Karpas-422 (cell line): Measurements from ENCODE around the gene CENPP. TPM values are rescaled to one million over a fixed set of nuclear protein-coding genes. Genes with fewer than 3 reads are reported as not detected.

Experiments
- DNase-seq: peaks from one replicate; pipeline ENCODE4 v3.0.0-alpha.2; 2015
- H2AFZ ChIP-seq: fragments of 200-600 bp; sonication (generic); 2 replicates; pipeline ENCODE4 v1.6.1; 2014; ENCODE audit warnings: antibody characterized with exemption, low read length, mixed read lengths
- H3K27ac ChIP-seq: fragments of 200-600 bp; sonication (generic); 2 replicates; pipeline ENCODE4 v1.5.1; 2014; ENCODE audit warnings: mild to moderate bottlenecking, low read length, moderate library complexity
- H3K27me3 ChIP-seq: fragments of 200-600 bp; sonication (generic); 2 replicates; pipeline ENCODE4 v1.6.1; 2014; ENCODE audit warnings: low read length, mixed read lengths
- H3K36me3 ChIP-seq: fragments of 200-600 bp; sonication (generic); 2 replicates; pipeline ENCODE4 v1.6.1; 2014; ENCODE audit warnings: low read length, mixed read lengths; ENCODE audit not compliant: insufficient read depth
- H3K4me1 ChIP-seq: fragments of 200-600 bp; sonication (generic); 2 replicates; pipeline ENCODE4 v1.6.1; 2014; ENCODE audit warnings: mild to moderate bottlenecking, low read length, mixed read lengths
- H3K4me2 ChIP-seq: fragments of 200-600 bp; sonication (generic); 2 replicates; pipeline ENCODE4 v1.6.1; 2014; ENCODE audit warnings: low read length, low read depth, mild to moderate bottlenecking; ENCODE audit not compliant: poor library complexity, severe bottlenecking
- H3K4me3 ChIP-seq: fragments of 200-600 bp; sonication (generic); 2 replicates; pipeline ENCODE4 v1.5.1; 2014; ENCODE audit warnings: mild to moderate bottlenecking, antibody characterized with exemption, low read length, mixed read lengths
- H3K79me2 ChIP-seq: fragments of 200-600 bp; sonication (generic); 2 replicates; pipeline ENCODE4 v1.6.1; 2014; ENCODE audit warnings: mild to moderate bottlenecking, low read length, mixed read lengths
- H3K9ac ChIP-seq: fragments of 200-600 bp; sonication (generic); 2 replicates; pipeline ENCODE4 v1.6.0; 2014; ENCODE audit warnings: low read length
- H3K9me2 ChIP-seq: fragments of 200-600 bp; sonication (generic), shearing (Covaris generic); replicated peaks from 2 replicates; pipeline ENCODE4 v1.6.0; 2014; ENCODE audit warnings: mild to moderate bottlenecking, low read length, moderate library complexity; ENCODE audit not compliant: insufficient read depth
- H3K9me3 ChIP-seq: fragments of 300-700, 200-600 bp; sonication (generic); 2 replicates; pipeline ENCODE4 v1.6.1; 2014; ENCODE audit warnings: low read length, mixed read lengths
- H4K20me1 ChIP-seq: fragments of 200-600 bp; sonication (generic); 2 replicates; pipeline ENCODE4 v1.6.1; 2014; ENCODE audit warnings: mild to moderate bottlenecking, antibody characterized with exemption, low read length, low read depth; ENCODE audit not compliant: insufficient read depth
- total RNA-seq: library from RNA; depleted of rRNA; stranded (reverse); fragments of >200 nt; shearing (Covaris generic); gene quantifications from 2 replicates; pipeline ENCODE4 v1.2.3, GENCODE V29; 2014; ENCODE audit warnings: low replicate concordance

The CENPP gene
- total RNA-seq, 1 experiment from 2014 or later = 12.6 TPM

DNA sequence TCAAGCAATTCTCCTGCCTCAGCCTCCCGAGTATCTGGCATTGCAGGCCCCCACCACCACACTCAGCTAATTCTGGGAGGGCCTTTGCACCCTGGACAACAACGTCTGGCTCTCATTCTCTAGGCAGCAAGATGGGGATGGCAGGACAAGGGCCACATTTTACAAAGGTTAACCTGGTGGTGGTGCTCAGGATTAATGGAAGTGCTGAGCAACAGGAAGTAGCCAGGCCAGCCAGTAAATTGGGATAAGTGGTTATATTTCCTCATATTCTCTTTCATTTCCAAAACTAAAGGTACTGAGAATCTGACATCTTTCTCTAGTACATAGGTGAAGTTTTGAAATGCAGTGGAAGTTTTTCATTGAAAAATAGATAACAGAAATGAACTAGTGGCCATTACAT, 181.3 kb downstream of the CENPP start:
- Histone ChIP-seq H3K9me3 (no peaks in the 10 kb centered on the region), H3K79me2 (no peaks in the 10 kb centered on the region), H3K27me3 (no peaks in the 10 kb centered on the region), H2AFZ (no peak overlapping the region), H3K4me1 (peaks cover 17% of the 10 kb centered on the region), H3K4me3 (no peak overlapping the region), H4K20me1 (no peaks in the 10 kb centered on the region), H3K4me2 (no peak overlapping the region), H3K9ac (no peak overlapping the region), H3K36me3 (no peaks in the 10 kb centered on the region), H3K9me2 (no peaks in the 10 kb centered on the region), H3K27ac (no peak overlapping the region)
- DNase-seq = no peak

DNA sequence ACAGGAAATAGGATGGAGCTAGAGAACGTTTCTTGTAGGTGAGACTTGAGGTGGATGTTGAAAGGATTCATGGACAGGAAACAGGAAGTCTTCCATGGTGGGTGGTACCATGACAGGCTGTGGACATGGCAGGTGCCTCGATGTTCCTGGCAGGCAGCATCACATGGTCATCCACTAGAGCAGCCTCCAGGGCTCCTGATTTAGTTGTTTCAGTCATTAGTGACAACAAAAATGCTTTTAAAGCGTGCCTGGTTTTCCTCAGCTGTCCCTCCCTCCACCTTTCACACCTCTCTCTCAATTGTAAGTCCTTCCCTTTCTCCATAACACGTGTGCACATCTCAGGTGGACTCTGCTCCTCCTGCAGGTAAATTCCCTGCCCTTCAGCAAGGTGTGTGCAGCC, 181.7 kb downstream of the CENPP start:
- no peaks in the 10 kb centered on the region for H3K9me2 ChIP-seq
- no peak overlapping the region for H3K4me2 ChIP-seq
- no peaks in the 10 kb centered on the region for H3K79me2 ChIP-seq
- H3K27me3 ChIP-seq = no peaks in the 10 kb centered on the region
- H4K20me1 ChIP-seq = no peaks in the 10 kb centered on the region
- H3K9me3 ChIP-seq = no peaks in the 10 kb centered on the region
- peaks cover 17% of the 10 kb centered on the region for H3K4me1 ChIP-seq
- no peak for DNase-seq
- no peaks in the 10 kb centered on the region for H3K36me3 ChIP-seq
- H3K27ac ChIP-seq = no peak overlapping the region
- no peak overlapping the region for H2AFZ ChIP-seq
- H3K9ac ChIP-seq = no peak overlapping the region
- no peak overlapping the region for H3K4me3 ChIP-seq

DNA sequence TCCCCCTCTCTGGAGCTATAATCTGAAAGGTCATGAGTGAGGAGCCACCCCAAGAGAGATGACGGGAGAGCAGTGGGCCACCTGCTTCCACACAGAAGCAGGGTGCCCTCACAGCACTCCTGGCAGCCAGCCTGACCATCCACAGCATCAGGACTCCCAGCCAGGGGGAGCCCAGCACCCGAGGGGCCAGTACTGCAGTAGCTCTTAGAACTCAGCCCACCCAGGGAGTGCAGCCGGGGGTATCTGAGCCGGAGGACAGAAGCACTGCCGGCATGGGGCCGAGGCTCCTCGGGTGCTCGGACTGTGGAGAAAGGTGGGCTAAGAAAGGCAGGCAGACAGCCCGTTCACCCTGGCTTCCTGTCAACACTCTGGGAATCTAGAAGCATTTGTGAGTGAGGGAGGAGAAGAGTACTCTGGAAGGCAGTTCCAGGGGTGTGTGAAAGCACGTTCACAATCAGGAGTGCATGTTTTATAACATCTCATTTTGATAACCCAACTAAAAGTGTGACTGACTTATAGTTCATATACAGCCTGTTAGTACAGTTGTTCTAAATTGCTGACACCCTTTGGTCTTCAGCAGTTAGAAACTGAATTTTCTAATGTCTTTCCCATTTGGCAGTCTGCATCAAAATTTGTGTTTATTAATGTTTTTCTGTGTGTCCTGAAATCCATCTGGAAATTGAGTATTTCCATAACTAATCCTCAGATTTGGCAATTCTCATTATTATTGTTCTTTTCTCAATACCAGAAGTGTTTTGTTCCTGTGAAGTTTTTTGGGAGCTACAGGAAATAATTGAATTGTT, 182.5 kb downstream of the CENPP start:
- no peak for DNase-seq
- no peak overlapping the region for H2AFZ ChIP-seq
- H3K4me2 ChIP-seq = no peak overlapping the region
- no peak overlapping the region for H3K27ac ChIP-seq
- H4K20me1 ChIP-seq = no peaks in the 10 kb centered on the region
- no peaks in the 10 kb centered on the region for H3K36me3 ChIP-seq
- H3K4me1 ChIP-seq = peaks cover 17% of the 10 kb centered on the region
- no peak overlapping the region for H3K4me3 ChIP-seq
- H3K9me3 ChIP-seq = no peaks in the 10 kb centered on the region
- H3K9me2 ChIP-seq = no peaks in the 10 kb centered on the region
- H3K79me2 ChIP-seq = no peaks in the 10 kb centered on the region
- H3K9ac ChIP-seq = no peak overlapping the region
- no peaks in the 10 kb centered on the region for H3K27me3 ChIP-seq

DNA sequence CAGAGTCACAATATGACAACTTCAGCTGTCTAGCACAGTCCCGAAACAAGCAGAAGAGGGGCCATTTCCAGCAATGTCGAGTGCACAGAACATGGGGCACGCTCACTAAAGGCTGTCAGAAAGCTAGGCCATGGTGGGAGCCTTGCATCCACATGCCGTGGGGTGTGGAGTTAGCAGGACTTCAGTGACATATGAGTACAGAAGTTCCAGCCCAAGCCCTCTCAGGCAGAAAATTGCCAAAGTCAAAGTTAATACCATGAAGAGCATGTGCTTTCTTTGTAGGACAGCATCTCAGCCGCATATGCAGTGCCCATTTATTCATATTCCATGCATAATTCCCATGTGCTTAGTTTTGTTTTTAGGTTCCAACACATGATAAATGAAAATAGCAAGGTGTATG, 183.3 kb downstream of the CENPP start:
- H3K27ac ChIP-seq = no peak overlapping the region
- H2AFZ ChIP-seq = no peak overlapping the region
- peaks cover 17% of the 10 kb centered on the region for H3K4me1 ChIP-seq
- H3K9me2 ChIP-seq = no peaks in the 10 kb centered on the region
- H4K20me1 ChIP-seq = no peaks in the 10 kb centered on the region
- no peaks in the 10 kb centered on the region for H3K79me2 ChIP-seq
- H3K4me2 ChIP-seq = no peak overlapping the region
- no peaks in the 10 kb centered on the region for H3K27me3 ChIP-seq
- DNase-seq = no peak
- H3K4me3 ChIP-seq = no peak overlapping the region
- H3K36me3 ChIP-seq = no peaks in the 10 kb centered on the region
- H3K9ac ChIP-seq = no peak overlapping the region
- no peaks in the 10 kb centered on the region for H3K9me3 ChIP-seq

DNA sequence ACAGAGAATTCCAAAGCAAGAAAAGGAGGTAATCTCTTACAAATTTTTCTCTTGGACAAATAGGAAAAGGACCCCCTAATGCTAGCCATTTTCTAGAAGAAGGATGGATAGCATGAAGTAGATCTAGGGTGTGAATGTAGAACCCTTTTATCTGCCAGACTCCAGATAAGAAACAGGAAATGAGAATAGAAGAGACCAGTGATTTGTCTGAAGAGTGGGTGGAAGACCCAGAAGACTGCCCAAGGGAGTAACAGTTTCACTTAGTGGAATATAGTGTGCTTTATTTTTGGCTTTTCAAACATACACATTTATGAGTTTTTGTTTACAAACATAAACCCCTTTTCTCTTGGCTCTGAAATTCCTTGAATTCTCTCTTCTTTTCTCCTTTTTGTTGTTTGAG, 185.0 kb downstream of the CENPP start:
- no peak overlapping the region for H3K27ac ChIP-seq

DNA sequence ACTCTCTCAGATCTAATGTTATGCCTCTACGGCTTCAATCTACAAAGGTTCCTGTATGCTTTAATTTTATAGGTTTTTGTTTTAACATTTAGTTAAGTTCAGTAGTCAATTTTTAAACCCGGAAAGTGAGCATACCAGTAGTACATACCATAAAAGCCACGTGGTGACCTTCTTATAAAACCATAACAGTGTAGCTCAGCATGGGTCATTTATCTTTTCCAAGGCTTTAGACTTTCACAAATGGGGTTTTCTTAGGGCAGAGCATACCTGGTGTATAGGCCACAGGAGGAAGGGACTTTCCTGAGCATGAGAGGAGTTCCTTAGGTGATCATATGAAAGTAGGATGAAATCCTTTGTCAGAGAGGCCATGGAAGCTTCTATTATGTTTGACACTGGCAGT, 186.9 kb downstream of the CENPP start:
- no peak for DNase-seq
- H3K9me2 ChIP-seq = no peaks in the 10 kb centered on the region
- H3K4me2 ChIP-seq = no peak overlapping the region
- H3K27ac ChIP-seq = no peak overlapping the region
- H3K27me3 ChIP-seq = no peaks in the 10 kb centered on the region
- no peak overlapping the region for H3K9ac ChIP-seq
- no peaks in the 10 kb centered on the region for H3K9me3 ChIP-seq
- no peaks in the 10 kb centered on the region for H3K36me3 ChIP-seq
- H3K79me2 ChIP-seq = no peaks in the 10 kb centered on the region
- peaks cover 13% of the 10 kb centered on the region for H3K4me1 ChIP-seq
- H3K4me3 ChIP-seq = no peak overlapping the region
- H4K20me1 ChIP-seq = no peaks in the 10 kb centered on the region
- no peak overlapping the region for H2AFZ ChIP-seq

More for the DNA sequence above, 185.0 kb downstream of the CENPP start:
- Histone ChIP-seq H4K20me1 (no peaks in the 10 kb centered on the region), H3K79me2 (no peaks in the 10 kb centered on the region), H2AFZ (no peak overlapping the region), H3K4me2 (peak overlapping the region; percentile 3), H3K27me3 (no peaks in the 10 kb centered on the region), H3K9me3 (no peaks in the 10 kb centered on the region), H3K4me1 (peaks cover 17% of the 10 kb centered on the region), H3K4me3 (no peak overlapping the region), H3K9me2 (no peaks in the 10 kb centered on the region), H3K9ac (no peak overlapping the region), H3K36me3 (no peaks in the 10 kb centered on the region)
- DNase-seq = no peak

DNA sequence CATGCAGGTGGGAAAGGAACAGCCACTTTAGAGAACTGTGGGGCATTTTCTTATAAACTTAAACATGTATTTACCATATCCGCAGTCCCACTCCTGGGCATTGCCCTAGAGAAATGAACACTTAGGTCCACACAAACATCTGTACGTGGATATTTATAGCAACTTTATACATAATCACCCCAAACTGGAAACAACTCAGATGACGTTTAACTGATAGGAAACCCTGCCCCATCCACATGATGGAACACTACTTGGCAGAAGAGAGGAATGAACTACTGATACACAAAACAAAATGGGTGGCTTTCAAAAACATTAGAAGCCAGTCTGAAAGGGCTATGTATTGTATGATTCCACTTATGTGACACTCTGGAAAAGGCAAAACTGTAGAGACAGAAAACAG, 187.6 kb downstream of the CENPP start:
- Histone ChIP-seq H3K9me2 (no peaks in the 10 kb centered on the region), H3K9ac (no peak overlapping the region), H3K27ac (no peak overlapping the region), H3K4me2 (no peak overlapping the region), H3K27me3 (no peaks in the 10 kb centered on the region), H3K4me1 (peaks cover 10% of the 10 kb centered on the region), H4K20me1 (no peaks in the 10 kb centered on the region), H2AFZ (no peak overlapping the region), H3K36me3 (no peaks in the 10 kb centered on the region), H3K4me3 (no peak overlapping the region), H3K9me3 (no peaks in the 10 kb centered on the region), H3K79me2 (no peaks in the 10 kb centered on the region)
- DNase-seq = no peak

DNA sequence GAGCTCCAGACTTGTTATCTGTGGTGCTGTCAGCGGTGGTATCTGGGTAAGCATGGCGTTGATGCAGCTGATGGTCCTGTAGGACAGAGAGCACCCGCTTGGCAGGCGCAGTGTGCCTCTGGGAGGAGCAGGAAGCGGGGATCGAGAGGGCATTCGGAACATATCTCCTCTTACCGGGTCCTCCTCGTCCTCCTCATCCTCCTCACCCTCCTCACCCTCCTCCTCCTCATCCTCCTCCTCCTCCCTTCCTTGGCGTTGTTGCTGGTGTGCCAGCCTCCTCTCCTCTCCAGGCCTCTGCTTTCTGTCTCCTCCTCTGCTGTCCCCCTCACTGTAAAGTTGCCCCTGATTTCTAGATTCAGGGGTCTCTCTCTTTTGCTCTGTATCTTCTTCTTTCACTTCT, 188.9 kb downstream of the CENPP start:
- no peaks in the 10 kb centered on the region for H3K36me3 ChIP-seq
- H3K9ac ChIP-seq = no peak overlapping the region
- no peak overlapping the region for H3K4me2 ChIP-seq
- no peaks in the 10 kb centered on the region for H3K9me3 ChIP-seq
- peaks cover 10% of the 10 kb centered on the region for H3K4me1 ChIP-seq
- H3K27me3 ChIP-seq = no peaks in the 10 kb centered on the region
- no peaks in the 10 kb centered on the region for H3K9me2 ChIP-seq
- H3K27ac ChIP-seq = no peak overlapping the region
- H3K79me2 ChIP-seq = no peaks in the 10 kb centered on the region
- H2AFZ ChIP-seq = no peak overlapping the region
- H4K20me1 ChIP-seq = no peaks in the 10 kb centered on the region
- no peak for DNase-seq
- no peak overlapping the region for H3K4me3 ChIP-seq
